B cell (primary cell): ENCODE data around the gene PARD3. TPM values are rescaled to one million over a fixed set of nuclear protein-coding genes. Genes with fewer than 3 reads are reported as not detected.

Experiments used
- ATAC-seq: fragments of 200-7000 bp; cut with Tn5 transposase; one replicate; pipeline ENCODE4 v1.10.0; 2021; ENCODE audit warnings: low read depth, mild to moderate bottlenecking, moderate number of reproducible peaks, moderate library complexity
- CTCF ChIA-PET: fragments of 350-600 bp; sonication (Branson Sonifier 250); formaldehyde crosslinking; loops from one replicate; lab custom pipeline; 2021; ENCODE audit warnings: antibody characterized with exemption, inconsistent platforms; lab: Charles Lee
- POLR2A ChIA-PET: fragments of 350-600 bp; sonication (Branson Sonifier 250); formaldehyde crosslinking; loops from one replicate; lab custom pipeline; 2021; ENCODE audit warnings: antibody characterized with exemption; lab: Charles Lee
- DNase-seq: peaks from one replicate; pipeline ENCODE4 v3.0.0; 2013
- H2AFZ ChIP-seq: 2 replicates; pipeline ENCODE4 v1.6.1; 2012; ENCODE audit warnings: mild to moderate bottlenecking, low read depth, low read length; ENCODE audit not compliant: insufficient read depth, poor library complexity, severe bottlenecking
- H3K27ac ChIP-seq, 2 donors: 1 replicate in 1 of 2; 2 replicates in 1 of 2; pipeline ENCODE4 v1.5.1; 2012 to 2013; ENCODE audit warnings: low read length in 2 of 2, mild to moderate bottlenecking in 2 of 2, moderate library complexity in 1 of 2
- H3K27me3 ChIP-seq, 4 experiments: fragments of 200-600 bp in 1 of 4; sonication (generic) in 1 of 4; replicated peaks in 1 of 4; 1 replicate in 2 of 4; 2 replicates in 2 of 4; pipeline versions ENCODE4 v1.6.1 to v1.7.0; 2013 to 2016; ENCODE audit warnings: low read length in 3 of 4, mild to moderate bottlenecking in 2 of 4, mixed read lengths in 1 of 4, moderate library complexity in 1 of 4; ENCODE audit not compliant: insufficient read depth in 4 of 4, control insufficient read depth in 3 of 4; ENCODE audit errors: control extremely low read depth in 1 of 4
- H3K36me3 ChIP-seq, 2 experiments: replicated peaks in 1 of 2; 1 replicate in 1 of 2; 2 replicates in 1 of 2; pipeline versions ENCODE4 v1.6.1 to v1.7.1; 2013; ENCODE audit warnings: low read length in 1 of 2; ENCODE audit not compliant: insufficient read depth in 2 of 2, control insufficient read depth in 1 of 2; ENCODE audit errors: control extremely low read depth in 1 of 2, extremely low read depth in 1 of 2
- H3K4me1 ChIP-seq, 2 donors: fragments of 200-600 bp in 1 of 2; sonication (generic) in 1 of 2; 1 replicate in 1 of 2; 2 replicates in 1 of 2; pipeline versions ENCODE4 v1.5.1 to v1.6.1; 2013 to 2017; ENCODE audit warnings: low read length in 2 of 2; ENCODE audit not compliant: control insufficient read depth in 2 of 2, insufficient read depth in 2 of 2
- H3K4me2 ChIP-seq: replicated peaks from 2 replicates; pipeline ENCODE3; 2012; ENCODE audit warnings: mild to moderate bottlenecking, low read depth, low read length; ENCODE audit not compliant: poor library complexity, severe bottlenecking
- H3K4me3 ChIP-seq, 5 experiments: fragments of 200-600 bp in 1 of 5; sonication (generic) in 1 of 5; 1 replicate in 3 of 5; 2 replicates in 2 of 5; pipeline versions ENCODE4 v1.5.1 to v1.7.0; 2011 to 2016; ENCODE audit warnings: low read length in 4 of 5, mild to moderate bottlenecking in 4 of 5, low read depth in 2 of 5, control low read depth in 1 of 5, moderate library complexity in 1 of 5; ENCODE audit not compliant: insufficient read depth in 1 of 5; ENCODE audit errors: control extremely low read depth in 1 of 5, extremely low read depth in 1 of 5
- H3K79me2 ChIP-seq: fragments of 200-600 bp; sonication (generic); one replicate; pipeline ENCODE4 v1.6.0; 2016; ENCODE audit warnings: low read length; ENCODE audit not compliant: control insufficient read depth, insufficient read depth
- H3K9ac ChIP-seq: fragments of 200-600 bp; sonication (generic); 2 replicates; pipeline ENCODE4 v1.6.1; 2017; ENCODE audit warnings: mild to moderate bottlenecking, low read length, moderate library complexity
- H3K9me3 ChIP-seq, 3 donors: one replicate each; pipeline versions ENCODE4 v1.6.1 to v1.7.1; 2013; ENCODE audit warnings: low read length in 2 of 3; ENCODE audit not compliant: control insufficient read depth in 2 of 3, insufficient read depth in 1 of 3; ENCODE audit errors: control extremely low read depth in 1 of 3
- H4K20me1 ChIP-seq: 2 replicates; pipeline ENCODE4 v1.6.0; 2012; ENCODE audit warnings: mild to moderate bottlenecking, low read length; ENCODE audit not compliant: insufficient read depth, control insufficient read depth, poor library complexity, severe bottlenecking
- H3K27ac Mint-ChIP-seq: one replicate; pipeline ENCODE4 v1.8.0; 2021; ENCODE audit warnings: mixed read lengths
- H3K27me3 Mint-ChIP-seq: one replicate; pipeline ENCODE4 v1.8.0; 2021; ENCODE audit warnings: mixed read lengths
- H3K4me1 Mint-ChIP-seq: one replicate; pipeline ENCODE4 v1.8.0; 2021; ENCODE audit warnings: mixed read lengths
- H3K4me3 Mint-ChIP-seq: one replicate; pipeline ENCODE4 v1.8.0; 2021; ENCODE audit warnings: mixed read lengths
- H3K9me3 Mint-ChIP-seq: one replicate; pipeline ENCODE4 v1.8.0; 2022; ENCODE audit warnings: mixed read lengths; ENCODE audit not compliant: insufficient read depth
- CTCF ChIP-seq: fragments of 200-600 bp; IDR thresholded peaks from one replicate; pipeline ENCODE4 v1.8.0; 2022; ENCODE audit warnings: antibody characterized with exemption, mild to moderate bottlenecking
- EZH2 ChIP-seq: IDR thresholded peaks from 2 replicates; pipeline ENCODE4 v1.6.1; 2012; ENCODE audit warnings: borderline replicate concordance, low read depth, mild to moderate bottlenecking, moderate library complexity, low read length; ENCODE audit not compliant: insufficient read depth, poor library complexity, severe bottlenecking
- WGBS: methylation state at CpG from one replicate; pipeline ENCODE4 v1.1.5; 2013; ENCODE audit warnings: missing lambda C conversion rate; ENCODE audit not compliant: insufficient coverage; 5-methylcytosine and 5-hydroxymethylcytosine counted together
- intact Hi-C: fragments of 100-400 bp; cut with micrococcal nuclease; formaldehyde crosslinking; loops from one replicate; pipeline ENCODE4 v1.10.0; 2022
- polyA plus RNA-seq: library from polyadenylated mRNA; depleted of rRNA; stranded (reverse); fragments of >200 nt; gene quantifications from 2 replicates; pipeline ENCODE4 v1.2.3, GENCODE V29; 2012
- total RNA-seq, 2 donors: library from RNA; stranded (reverse); fragments of 120-200 nt in 1 of 2; gene quantifications; 1 replicate in 1 of 2; 2 replicates in 1 of 2; pipeline versions ENCODE4 v1.2.3 to v1.2.4, GENCODE V29; 2013 to 2022

Gene PARD3
- total and polyA plus RNA-seq, 2 donors (not counting 1 experiment from before 2014, with no cell fraction given) = not detected

- Mint-ChIP-seq H3K27ac (no peak overlapping the region), H3K4me3 (no peak overlapping the region), H3K27me3 (no peaks in the 10 kb centered on the region), H3K4me1 (peaks cover 12% of the 10 kb centered on the region), H3K9me3 (no peaks in the 10 kb centered on the region)
- H3K9me3 ChIP-seq = no peaks in the 10 kb centered on the region
- ATAC-seq (no peak), DNase-seq (no peak)
- WGBS = 88% methylated on average over 11 of the region's 12 CpGs
- no peak overlapping the region for H3K4me3 ChIP-seq
- no peak overlapping the region for H3K9ac ChIP-seq
- H3K4me1 ChIP-seq = peaks cover 5% of the 10 kb centered on the region in 2 donors
- intact Hi-C loops = no loop called here
- no peaks in the 10 kb centered on the region for H4K20me1 ChIP-seq
- no peak overlapping the region for H2AFZ ChIP-seq
- POLR2A ChIA-PET = no interaction called here
- H3K36me3 ChIP-seq = no peaks in the 10 kb centered on the region
- TF ChIP-seq EZH2 (no peak), CTCF (no peak)
- H3K4me2 ChIP-seq = no peak overlapping the region
- H3K27ac ChIP-seq = no peak overlapping the region
- no peaks in the 10 kb centered on the region for H3K79me2 ChIP-seq
- CTCF ChIA-PET = no interaction called here
- H3K27me3 ChIP-seq = no peaks in the 10 kb centered on the region
Observed at GRCh38 chr10:34641913-34642558, 173.1 kb downstream of the PARD3 start.

- TF ChIP-seq EZH2 (no peak), CTCF (no peak)
- Histone ChIP-seq H3K4me3 (no peak overlapping the region), H3K4me1 (peaks cover 5 to 7% of the 10 kb centered on the region in 2 donors), H3K4me2 (no peak overlapping the region), H3K79me2 (no peaks in the 10 kb centered on the region), H3K27me3 (no peaks in the 10 kb centered on the region), H4K20me1 (no peaks in the 10 kb centered on the region), H2AFZ (no peak overlapping the region), H3K36me3 (no peaks in the 10 kb centered on the region), H3K27ac (no peak overlapping the region), H3K9ac (no peak overlapping the region), H3K9me3 (no peaks in the 10 kb centered on the region)
- ChIA-PET CTCF (no interaction called here), POLR2A (no interaction called here)
- 87% methylated on average over 17 of the region's 18 CpGs for WGBS
- Mint-ChIP-seq H3K4me1 (peaks cover 18% of the 10 kb centered on the region), H3K4me3 (no peak overlapping the region), H3K27me3 (no peaks in the 10 kb centered on the region), H3K27ac (no peak overlapping the region), H3K9me3 (no peaks in the 10 kb centered on the region)
- intact Hi-C loops = no loop called here
- ATAC-seq = no peak
- no peak for DNase-seq
Observed at GRCh38 chr10:34641147-34641912, 173.8 kb downstream of the PARD3 start.
